Measurements from ENCODE around the gene MACF1. TPM values are rescaled to one million over a fixed set of nuclear protein-coding genes. Genes with fewer than 3 reads are reported as not detected.

Gene MACF1
- total RNA-seq, 1 experiment from 2014 or later, result 189 TPM

GRCh38 chr1:39210649-39211048, 6.2 kb downstream of the MACF1 start:
- no TSS peak for BruUV-seq (replicated peaks)
- no peaks in the 10 kb centered on the region for H3K27me3 ChIP-seq (ENCODE audit: insufficient read depth, low read depth)
- H3K79me2 ChIP-seq (ENCODE audit: low read depth), result 0 out of 2 replicates have a peak, but pooled peaks cover 24% of the 10 kb centered on the region
- H3K9me2 ChIP-seq (ENCODE audit: insufficient read depth), result no peaks in the 10 kb centered on the region
- CTCF ChIA-PET, result interaction anchor here (0.6 to 0.7 kb wide), 3 partner anchors 11 to 79 kb away, joined by 4 read pairs; no protein-coding TSS in a partner anchor
- no peaks in the 10 kb centered on the region for H3K36me3 ChIP-seq (ENCODE audit: low read depth)
- H3K9me3 ChIP-seq (ENCODE audit: insufficient read depth, low read depth), result no peaks in the 10 kb centered on the region
- H2AFZ ChIP-seq, result no peak overlapping the region
- H3F3A ChIP-seq (ENCODE audit: insufficient read depth, low read depth), result peaks cover 35% of the 10 kb centered on the region
- POLR2A ChIA-PET (ENCODE audit: unreplicated experiment), result interaction anchor here (0.6 kb wide), 1 partner anchor 94 kb away, joined by 20 read pairs; no protein-coding TSS in a partner anchor
- H3K27ac ChIP-seq, result no peak overlapping the region
- DNase-seq, result no peak
- H3K4me1 ChIP-seq (replicated peaks; ENCODE audit: insufficient read depth), result peaks cover 36% of the 10 kb centered on the region
- intact Hi-C loops (cut with micrococcal nuclease; ENCODE audit: unreplicated experiment), result no loop called here
- H4K20me1 ChIP-seq (ENCODE audit: insufficient read depth), result no peaks in the 10 kb centered on the region
- no peak overlapping the region for H3K4me2 ChIP-seq
- TF ChIP-seq CTCF (conservative IDR thresholded peaks at IDR 0.05) (no peak), EZH2 (IDR thresholded peaks at IDR 0.05; ENCODE audit: low read depth) (no peak)
- H3K4me3 ChIP-seq, result no peak overlapping the region

- Histone ChIP-seq H3K4me3 (no peak overlapping the region), H3K4me1 (replicated peaks; ENCODE audit: insufficient read depth) (peaks cover 41% of the 10 kb centered on the region), H3K9me2 (ENCODE audit: insufficient read depth) (no peaks in the 10 kb centered on the region), H3K9me3 (ENCODE audit: insufficient read depth, low read depth) (no peaks in the 10 kb centered on the region), H3K79me2 (ENCODE audit: low read depth) (peaks cover 33% of the 10 kb centered on the region; the same call in 1 of the 2 replicates), H3F3A (ENCODE audit: insufficient read depth, low read depth) (peaks cover 35% of the 10 kb centered on the region), H3K36me3 (ENCODE audit: low read depth) (no peaks in the 10 kb centered on the region), H3K27ac (peak overlapping the region; percentile 57), H2AFZ (no peak overlapping the region), H3K27me3 (ENCODE audit: insufficient read depth, low read depth) (no peaks in the 10 kb centered on the region), H3K4me2 (peak overlapping the region; percentile 62), H4K20me1 (ENCODE audit: insufficient read depth) (no peaks in the 10 kb centered on the region)
- TF ChIP-seq EZH2 (IDR thresholded peaks at IDR 0.05; ENCODE audit: low read depth) (no peak), CTCF (conservative IDR thresholded peaks at IDR 0.05) (no peak)
- POLR2A ChIA-PET (ENCODE audit: unreplicated experiment), result no interaction called here
- intact Hi-C loops (cut with micrococcal nuclease; ENCODE audit: unreplicated experiment), result no loop called here
- CTCF ChIA-PET, result no interaction called here
- no peak for DNase-seq
- no TSS peak for BruUV-seq (replicated peaks)
Observed at GRCh38 chr1:39212499-39212898, 8.0 kb downstream of the MACF1 start.

GRCh38 chr1:39213511-39214002, 9.1 kb downstream of the MACF1 start:
- H3K36me3 ChIP-seq (ENCODE audit: low read depth), result no peaks in the 10 kb centered on the region
- no peak for TF ChIP-seq EZH2 (IDR thresholded peaks at IDR 0.05; ENCODE audit: low read depth)
- no peak for TF ChIP-seq CTCF (conservative IDR thresholded peaks at IDR 0.05)
- peaks cover 33% of the 10 kb centered on the region; the same call in 1 of the 2 replicates for H3K79me2 ChIP-seq (ENCODE audit: low read depth)
- intact Hi-C loops (cut with micrococcal nuclease; ENCODE audit: unreplicated experiment), result loop anchor here (1.0 to 2.0 kb wide), 2 partner anchors 9 to 19 kb away; partner anchors contain the start of gene MACF1
- no peak overlapping the region; the same call in 1 of the 2 replicates for H3K4me3 ChIP-seq
- BruUV-seq (replicated peaks), result TSS peak; percentile 39
- H3K9me3 ChIP-seq (ENCODE audit: insufficient read depth, low read depth), result no peaks in the 10 kb centered on the region
- POLR2A ChIA-PET (ENCODE audit: unreplicated experiment), result interaction anchor here (0.6 to 1.3 kb wide), 4 partner anchors 72 to 742 kb away, joined by 4 to 8 read pairs (median 6); no protein-coding TSS in a partner anchor
- CTCF ChIA-PET, result interaction anchor here (0.7 to 1.9 kb wide), 4 partner anchors 22 to 210 kb away, joined by 3 to 14 read pairs (median 3); no protein-coding TSS in a partner anchor
- H3K4me1 ChIP-seq (replicated peaks; ENCODE audit: insufficient read depth), result peaks cover 41% of the 10 kb centered on the region
- no peak overlapping the region for H2AFZ ChIP-seq
- peaks cover 35% of the 10 kb centered on the region for H3F3A ChIP-seq (ENCODE audit: insufficient read depth, low read depth)
- H3K27ac ChIP-seq, result peak overlapping the region; percentile 57
- H4K20me1 ChIP-seq (ENCODE audit: insufficient read depth), result no peaks in the 10 kb centered on the region
- no peaks in the 10 kb centered on the region for H3K27me3 ChIP-seq (ENCODE audit: insufficient read depth, low read depth)
- no peaks in the 10 kb centered on the region for H3K9me2 ChIP-seq (ENCODE audit: insufficient read depth)
- DNase-seq, result peak; percentile 37 to 73
- peak overlapping the region; percentile 62 for H3K4me2 ChIP-seq

All from PC-9 (cell line).